Measurements from ENCODE around the gene CLK4. TPM values are rescaled to one million over a fixed set of nuclear protein-coding genes. Genes with fewer than 3 reads are reported as not detected.

Gene CLK4
- polyA plus RNA-seq: 10 to 100 TPM; 10.0 to 27.1 TPM

DNA sequence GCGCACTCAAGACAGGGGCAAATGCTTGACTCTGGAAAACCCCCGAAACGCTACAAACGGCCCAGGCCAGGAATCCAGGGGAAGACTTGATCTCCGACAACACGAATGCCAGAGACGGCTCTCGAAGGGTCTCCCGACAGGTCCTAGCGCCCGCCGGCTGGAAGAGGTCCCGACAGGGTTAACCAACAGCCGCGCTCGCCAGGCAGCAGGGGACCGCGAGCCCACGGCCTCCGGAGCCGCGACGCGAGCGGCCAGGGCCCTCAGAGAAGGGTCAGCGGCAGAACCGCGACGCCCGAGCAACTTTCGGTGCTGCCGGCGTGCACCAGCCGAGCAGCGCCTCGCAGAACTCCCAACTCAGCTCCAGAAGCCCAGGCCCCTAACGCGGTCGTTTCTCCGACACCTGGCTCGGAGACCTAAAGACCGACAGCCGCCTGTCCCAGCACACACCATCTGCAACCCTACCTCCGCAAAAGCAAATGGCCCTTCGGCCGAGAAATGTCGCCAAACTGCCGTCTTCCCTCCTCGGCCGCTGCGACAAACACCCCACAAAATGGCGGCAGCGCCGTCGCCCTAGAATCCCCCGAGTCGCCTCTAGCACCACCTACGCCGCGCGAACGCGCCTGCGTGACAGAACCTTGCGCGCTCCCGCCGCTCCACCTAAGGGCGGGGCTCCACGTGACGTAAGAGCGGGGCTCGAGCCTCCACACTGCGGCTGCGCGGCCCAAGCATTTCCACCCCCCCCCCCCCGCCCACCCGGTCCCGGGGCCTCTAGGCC, at the start of gene CLK4:
TSS of gene CLK4 (minus strand) at position 567 of the 775 bp plus-strand sequence. CDS start 3,634 bp downstream, outside the sequence.
- Histone ChIP-seq H3K4me3 (ENCODE audit: low read depth in 1 of 2, low read length in 2 of 2) (peak within 1 kb of the TSS; percentile 93 to 94), H3K36me3 (ENCODE audit: control insufficient read depth in 2 of 2, insufficient read depth in 2 of 2, low read length in 1 of 2) (no peaks in the 10 kb centered on the region), H3K4me1 (ENCODE audit: control insufficient read depth in 2 of 2, insufficient read depth in 2 of 2, low read length in 1 of 2) (peaks cover 0 to 3% of the 10 kb centered on the region in 2 donors), H3K27ac (ENCODE audit: low read depth in 2 of 2, low read length in 1 of 2) (peak within 1 kb of the TSS; percentile 98 to 99), H3K9me3 (ENCODE audit: control insufficient read depth in 2 of 2, insufficient read depth in 1 of 2, low read depth in 1 of 2, low read length in 1 of 2) (no peaks in the 10 kb centered on the region), H3K27me3 (ENCODE audit: control insufficient read depth in 1 of 2, insufficient read depth in 2 of 2, low read length in 2 of 2) (no peaks in the 10 kb centered on the region)
- 0% methylated on average over 74 to 78 of the region's 79 CpGs for WGBS, 2 donors

DNA sequence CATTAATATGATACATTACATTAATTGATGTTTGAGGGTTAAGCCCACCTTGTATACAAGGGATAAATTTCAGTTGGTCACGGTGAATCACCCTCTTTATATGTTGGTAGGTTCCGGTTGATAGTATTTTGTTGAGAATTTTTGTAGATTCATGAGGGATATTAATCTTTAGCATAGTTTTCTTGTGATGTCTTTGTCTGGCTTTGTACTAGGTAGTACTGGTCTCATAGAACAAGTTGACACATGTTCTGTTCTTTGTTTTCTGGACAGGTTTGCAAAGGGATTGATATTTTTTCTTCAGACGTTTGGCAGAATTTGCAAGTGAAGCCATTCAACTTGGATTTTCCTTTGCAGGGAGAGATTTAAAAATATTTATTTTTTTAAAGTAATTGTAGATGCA, 49.1 kb upstream of the CLK4 start:
- H3K9me3 ChIP-seq (ENCODE audit: control insufficient read depth in 2 of 2, insufficient read depth in 1 of 2, low read depth in 1 of 2, low read length in 1 of 2): no peaks in the 10 kb centered on the region
- H3K27ac ChIP-seq (ENCODE audit: low read depth in 2 of 2, low read length in 1 of 2): no peak overlapping the region
- H3K36me3 ChIP-seq (ENCODE audit: control insufficient read depth in 2 of 2, insufficient read depth in 2 of 2, low read length in 1 of 2): no peaks in the 10 kb centered on the region
- no peak overlapping the region for H3K4me3 ChIP-seq (ENCODE audit: low read depth in 1 of 2, low read length in 2 of 2)
- 38 to 49% methylated on average over 3 of the region's 3 CpGs for WGBS, 2 donors
- no peaks in the 10 kb centered on the region for H3K4me1 ChIP-seq (ENCODE audit: control insufficient read depth in 2 of 2, insufficient read depth in 2 of 2, low read length in 1 of 2)
- H3K27me3 ChIP-seq (ENCODE audit: control insufficient read depth in 1 of 2, insufficient read depth in 2 of 2, low read length in 2 of 2): no peaks in the 10 kb centered on the region

DNA sequence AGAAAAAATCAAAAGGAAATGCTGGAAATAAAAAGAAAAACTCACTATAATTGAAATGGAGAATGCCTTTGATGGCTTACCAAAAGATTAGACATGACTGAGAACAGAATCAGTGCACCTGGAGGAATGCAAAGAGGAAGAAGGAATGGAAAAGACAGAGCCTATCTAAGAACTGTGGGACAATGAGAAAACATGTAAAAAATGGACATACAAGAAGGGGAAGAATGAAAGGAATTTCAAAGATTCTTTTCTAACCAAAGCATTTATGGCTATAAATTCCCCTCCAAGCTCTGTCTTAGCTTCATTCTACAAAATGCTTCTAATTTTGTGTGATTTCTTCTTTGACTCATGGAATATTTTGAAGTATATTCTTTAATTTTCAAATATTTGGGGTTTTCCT, 47.5 kb upstream of the CLK4 start:
- Histone ChIP-seq H3K27ac (ENCODE audit: low read depth in 2 of 2, low read length in 1 of 2) (no peak overlapping the region), H3K36me3 (ENCODE audit: control insufficient read depth in 2 of 2, insufficient read depth in 2 of 2, low read length in 1 of 2) (no peaks in the 10 kb centered on the region), H3K4me3 (ENCODE audit: low read depth in 1 of 2, low read length in 2 of 2) (no peak overlapping the region), H3K4me1 (ENCODE audit: control insufficient read depth in 2 of 2, insufficient read depth in 2 of 2, low read length in 1 of 2) (no peaks in the 10 kb centered on the region), H3K9me3 (ENCODE audit: control insufficient read depth in 2 of 2, insufficient read depth in 1 of 2, low read depth in 1 of 2, low read length in 1 of 2) (no peaks in the 10 kb centered on the region), H3K27me3 (ENCODE audit: control insufficient read depth in 1 of 2, insufficient read depth in 2 of 2, low read length in 2 of 2) (no peaks in the 10 kb centered on the region)

GRCh38 chr5:178673801-178674295, 47.0 kb upstream of the CLK4 start:
- no peak overlapping the region for H3K27ac ChIP-seq (ENCODE audit: low read depth in 2 of 2, low read length in 1 of 2)
- WGBS, 2 donors: 61 to 62% methylated on average over 10 of the region's 10 CpGs
- H3K36me3 ChIP-seq (ENCODE audit: control insufficient read depth in 2 of 2, insufficient read depth in 2 of 2, low read length in 1 of 2): no peaks in the 10 kb centered on the region

DNA sequence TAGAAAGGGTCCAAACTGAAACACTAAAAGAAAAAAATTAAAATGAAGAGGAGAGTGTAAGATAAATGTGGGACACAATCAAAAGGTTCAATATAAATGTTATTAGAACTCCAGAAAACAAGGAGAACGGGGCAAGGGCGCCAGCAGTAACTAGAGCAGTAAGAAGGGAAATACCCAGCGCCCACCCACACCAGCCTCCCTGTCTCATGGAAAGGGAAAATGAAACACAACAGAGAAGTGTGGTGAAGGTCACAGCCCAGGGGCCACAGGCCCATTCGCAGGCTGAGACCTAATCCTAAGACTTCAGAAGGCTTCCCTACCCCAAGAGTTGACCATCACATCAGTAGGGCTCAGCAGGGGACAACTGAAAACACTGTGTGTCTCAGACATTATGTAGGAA, 45.8 kb upstream of the CLK4 start:
- Histone ChIP-seq H3K27ac (ENCODE audit: low read depth in 2 of 2, low read length in 1 of 2) (no peak overlapping the region), H3K9me3 (ENCODE audit: control insufficient read depth in 2 of 2, insufficient read depth in 1 of 2, low read depth in 1 of 2, low read length in 1 of 2) (peaks cover 3 to 4% of the 10 kb centered on the region in 2 donors), H3K36me3 (ENCODE audit: control insufficient read depth in 2 of 2, insufficient read depth in 2 of 2, low read length in 1 of 2) (no peaks in the 10 kb centered on the region), H3K4me1 (ENCODE audit: control insufficient read depth in 2 of 2, insufficient read depth in 2 of 2, low read length in 1 of 2) (no peaks in the 10 kb centered on the region), H3K4me3 (ENCODE audit: low read depth in 1 of 2, low read length in 2 of 2) (no peak overlapping the region), H3K27me3 (ENCODE audit: control insufficient read depth in 1 of 2, insufficient read depth in 2 of 2, low read length in 2 of 2) (no peaks in the 10 kb centered on the region)
- WGBS, 2 donors: 75 to 88% methylated on average over 4 of the region's 4 CpGs

More at GRCh38 chr5:178673801-178674295, 47.0 kb upstream of the CLK4 start:
- no peaks in the 10 kb centered on the region for H3K9me3 ChIP-seq (ENCODE audit: control insufficient read depth in 2 of 2, insufficient read depth in 1 of 2, low read depth in 1 of 2, low read length in 1 of 2)
- H3K4me3 ChIP-seq (ENCODE audit: low read depth in 1 of 2, low read length in 2 of 2): no peak overlapping the region
- H3K27me3 ChIP-seq (ENCODE audit: control insufficient read depth in 1 of 2, insufficient read depth in 2 of 2, low read length in 2 of 2): no peaks in the 10 kb centered on the region
- H3K4me1 ChIP-seq (ENCODE audit: control insufficient read depth in 2 of 2, insufficient read depth in 2 of 2, low read length in 1 of 2): no peaks in the 10 kb centered on the region

GRCh38 chr5:178671602-178672144, 44.8 kb upstream of the CLK4 start:
- no peaks in the 10 kb centered on the region for H3K4me1 ChIP-seq (ENCODE audit: control insufficient read depth in 2 of 2, insufficient read depth in 2 of 2, low read length in 1 of 2)
- H3K36me3 ChIP-seq (ENCODE audit: control insufficient read depth in 2 of 2, insufficient read depth in 2 of 2, low read length in 1 of 2): no peaks in the 10 kb centered on the region
- WGBS, 2 donors: 62 to 65% methylated on average over 7 of the region's 7 CpGs
- H3K9me3 ChIP-seq (ENCODE audit: control insufficient read depth in 2 of 2, insufficient read depth in 1 of 2, low read depth in 1 of 2, low read length in 1 of 2): peaks cover 3 to 4% of the 10 kb centered on the region in 2 donors
- H3K27me3 ChIP-seq (ENCODE audit: control insufficient read depth in 1 of 2, insufficient read depth in 2 of 2, low read length in 2 of 2): no peaks in the 10 kb centered on the region
- no peak overlapping the region for H3K27ac ChIP-seq (ENCODE audit: low read depth in 2 of 2, low read length in 1 of 2)
- no peak overlapping the region for H3K4me3 ChIP-seq (ENCODE audit: low read depth in 1 of 2, low read length in 2 of 2)

- Histone ChIP-seq H3K4me3 (ENCODE audit: low read depth in 1 of 2, low read length in 2 of 2) (no peak overlapping the region), H3K36me3 (ENCODE audit: control insufficient read depth in 2 of 2, insufficient read depth in 2 of 2, low read length in 1 of 2) (no peaks in the 10 kb centered on the region), H3K27ac (ENCODE audit: low read depth in 2 of 2, low read length in 1 of 2) (no peak overlapping the region), H3K4me1 (ENCODE audit: control insufficient read depth in 2 of 2, insufficient read depth in 2 of 2, low read length in 1 of 2) (no peaks in the 10 kb centered on the region), H3K27me3 (ENCODE audit: control insufficient read depth in 1 of 2, insufficient read depth in 2 of 2, low read length in 2 of 2) (no peaks in the 10 kb centered on the region), H3K9me3 (ENCODE audit: control insufficient read depth in 2 of 2, insufficient read depth in 1 of 2, low read depth in 1 of 2, low read length in 1 of 2) (peaks cover 3 to 4% of the 10 kb centered on the region in 2 donors)
- WGBS, 2 donors: 89 to 90% methylated on average over 10 of the region's 10 CpGs
Measured at GRCh38 chr5:178670351-178670885, 43.6 kb upstream of the CLK4 start.

GRCh38 chr5:178668579-178668978, 41.7 kb upstream of the CLK4 start:
- H3K27me3 ChIP-seq (ENCODE audit: control insufficient read depth in 1 of 2, insufficient read depth in 2 of 2, low read length in 2 of 2): no peaks in the 10 kb centered on the region
- H3K4me3 ChIP-seq (ENCODE audit: low read depth in 1 of 2, low read length in 2 of 2): no peak overlapping the region
- H3K9me3 ChIP-seq (ENCODE audit: control insufficient read depth in 2 of 2, insufficient read depth in 1 of 2, low read depth in 1 of 2, low read length in 1 of 2): peaks cover 4 to 6% of the 10 kb centered on the region in 2 donors
- no peaks in the 10 kb centered on the region for H3K4me1 ChIP-seq (ENCODE audit: control insufficient read depth in 2 of 2, insufficient read depth in 2 of 2, low read length in 1 of 2)
- H3K36me3 ChIP-seq (ENCODE audit: control insufficient read depth in 2 of 2, insufficient read depth in 2 of 2, low read length in 1 of 2): no peaks in the 10 kb centered on the region
- H3K27ac ChIP-seq (ENCODE audit: low read depth in 2 of 2, low read length in 1 of 2): no peak overlapping the region
- WGBS, 2 donors: 80 to 84% methylated on average over 7 of the region's 7 CpGs

- Histone ChIP-seq H3K27ac (ENCODE audit: low read depth in 2 of 2, low read length in 1 of 2) (no peak overlapping the region), H3K9me3 (ENCODE audit: control insufficient read depth in 2 of 2, insufficient read depth in 1 of 2, low read depth in 1 of 2, low read length in 1 of 2) (peaks cover 4 to 6% of the 10 kb centered on the region in 2 donors), H3K36me3 (ENCODE audit: control insufficient read depth in 2 of 2, insufficient read depth in 2 of 2, low read length in 1 of 2) (no peaks in the 10 kb centered on the region), H3K27me3 (ENCODE audit: control insufficient read depth in 1 of 2, insufficient read depth in 2 of 2, low read length in 2 of 2) (no peaks in the 10 kb centered on the region), H3K4me1 (ENCODE audit: control insufficient read depth in 2 of 2, insufficient read depth in 2 of 2, low read length in 1 of 2) (no peaks in the 10 kb centered on the region), H3K4me3 (ENCODE audit: low read depth in 1 of 2, low read length in 2 of 2) (no peak overlapping the region)
- WGBS, 2 donors: 74 to 79% methylated on average over 10 of the region's 10 CpGs
Measured at GRCh38 chr5:178667688-178668087, 40.8 kb upstream of the CLK4 start.

Data from esophagus (tissue), 2 donors.